ENCODE results near the gene CANT1. TPM values are rescaled to one million over a fixed set of nuclear protein-coding genes. Genes with fewer than 3 reads are reported as not detected.

The CANT1 gene
- total and polyA plus RNA-seq, 9 of the 15 experiments (the other 6 are each of a cell fraction or from before 2014, with no cell fraction given), result 2.7 to 66.4 (median 22.5) TPM

DNA sequence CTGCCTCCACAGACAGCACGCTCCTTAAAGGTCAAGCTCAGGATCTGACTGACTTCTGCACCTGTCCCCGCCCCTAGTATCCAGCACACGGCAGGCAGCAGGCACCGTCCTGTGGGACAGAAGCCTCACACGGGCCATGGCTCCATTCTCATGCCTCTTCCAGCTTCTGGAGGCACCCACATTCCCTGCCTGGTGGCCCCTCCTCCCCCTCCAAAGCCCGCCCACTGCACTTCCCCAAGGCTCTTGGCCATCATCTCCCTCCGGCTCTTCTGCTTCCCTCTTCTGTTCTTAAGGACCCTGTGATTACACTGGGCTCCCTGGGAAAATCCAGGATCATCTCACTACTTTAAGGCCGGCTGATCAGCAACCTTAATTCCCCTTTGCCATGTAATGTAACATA is 3.5 kb downstream of the CANT1 start (continued):
- TF ChIP-seq, protein P1, sequence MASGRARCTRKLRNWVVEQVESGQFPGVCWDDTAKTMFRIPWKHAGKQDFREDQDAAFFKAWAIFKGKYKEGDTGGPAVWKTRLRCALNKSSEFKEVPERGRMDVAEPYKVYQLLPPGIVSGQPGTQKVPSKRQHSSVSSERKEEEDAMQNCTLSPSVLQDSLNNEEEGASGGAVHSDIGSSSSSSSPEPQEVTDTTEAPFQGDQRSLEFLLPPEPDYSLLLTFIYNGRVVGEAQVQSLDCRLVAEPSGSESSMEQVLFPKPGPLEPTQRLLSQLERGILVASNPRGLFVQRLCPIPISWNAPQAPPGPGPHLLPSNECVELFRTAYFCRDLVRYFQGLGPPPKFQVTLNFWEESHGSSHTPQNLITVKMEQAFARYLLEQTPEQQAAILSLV (tag; IDR thresholded peaks at IDR 0.05), result no peak
- TF ChIP-seq CEBPG (CRISPR knock-in tag; IDR thresholded peaks at IDR 0.05), result no peak
- TF ChIP-seq CEBPG (tag; conservative IDR thresholded peaks at IDR 0.05 in 1 of 2, IDR thresholded peaks at IDR 0.05 in 1 of 2), result no peak
- TF ChIP-seq, protein P2, sequence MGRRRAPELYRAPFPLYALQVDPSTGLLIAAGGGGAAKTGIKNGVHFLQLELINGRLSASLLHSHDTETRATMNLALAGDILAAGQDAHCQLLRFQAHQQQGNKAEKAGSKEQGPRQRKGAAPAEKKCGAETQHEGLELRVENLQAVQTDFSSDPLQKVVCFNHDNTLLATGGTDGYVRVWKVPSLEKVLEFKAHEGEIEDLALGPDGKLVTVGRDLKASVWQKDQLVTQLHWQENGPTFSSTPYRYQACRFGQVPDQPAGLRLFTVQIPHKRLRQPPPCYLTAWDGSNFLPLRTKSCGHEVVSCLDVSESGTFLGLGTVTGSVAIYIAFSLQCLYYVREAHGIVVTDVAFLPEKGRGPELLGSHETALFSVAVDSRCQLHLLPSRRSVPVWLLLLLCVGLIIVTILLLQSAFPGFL (CRISPR knock-in tag; IDR thresholded peaks at IDR 0.05), result no peak
- no peak for TF ChIP-seq KDM1A (IDR thresholded peaks at IDR 0.05)
- TF ChIP-seq NUFIP1 (IDR thresholded peaks at IDR 0.05; ENCODE audit: partially characterized antibody), result no peak
- TF ChIP-seq, protein P3, sequence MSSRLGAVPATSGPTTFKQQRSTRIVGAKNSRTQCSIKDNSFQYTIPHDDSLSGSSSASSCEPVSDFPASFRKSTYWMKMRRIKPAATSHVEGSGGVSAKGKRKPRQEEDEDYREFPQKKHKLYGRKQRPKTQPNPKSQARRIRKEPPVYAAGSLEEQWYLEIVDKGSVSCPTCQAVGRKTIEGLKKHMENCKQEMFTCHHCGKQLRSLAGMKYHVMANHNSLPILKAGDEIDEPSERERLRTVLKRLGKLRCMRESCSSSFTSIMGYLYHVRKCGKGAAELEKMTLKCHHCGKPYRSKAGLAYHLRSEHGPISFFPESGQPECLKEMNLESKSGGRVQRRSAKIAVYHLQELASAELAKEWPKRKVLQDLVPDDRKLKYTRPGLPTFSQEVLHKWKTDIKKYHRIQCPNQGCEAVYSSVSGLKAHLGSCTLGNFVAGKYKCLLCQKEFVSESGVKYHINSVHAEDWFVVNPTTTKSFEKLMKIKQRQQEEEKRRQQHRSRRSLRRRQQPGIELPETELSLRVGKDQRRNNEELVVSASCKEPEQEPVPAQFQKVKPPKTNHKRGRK (tag; IDR thresholded peaks at IDR 0.05), result no peak
- no peak for TF ChIP-seq CHD1 (IDR thresholded peaks at IDR 0.05; ENCODE audit: low read length)
- no peak for TF ChIP-seq ZNF384 (IDR thresholded peaks at IDR 0.05; ENCODE audit: low read depth, low read length)
- no peak for TF ChIP-seq ERF (CRISPR knock-in tag; IDR thresholded peaks at IDR 0.05)
